Colonic mucosa (tissue), 4 donors: ENCODE results near the gene PDSS1. TPM values are rescaled to one million over a fixed set of nuclear protein-coding genes. Genes with fewer than 3 reads are reported as not detected.
"Not testable (repeated sequence)": the region's sequence is repeated elsewhere in the genome, so short reads cannot be mapped to it uniquely, and the experiment has no call there.

Experiments used
- DNase-seq: peaks from one replicate; pipeline ENCODE4 v3.0.0-alpha.2; 2020
- H3K27ac ChIP-seq: fragments of 200-600 bp; one replicate; pipeline ENCODE4 v1.8.0; 2021
- H3K27me3 ChIP-seq: fragments of 200-600 bp; one replicate; pipeline ENCODE4 v1.8.0; 2021
- H3K36me3 ChIP-seq: fragments of 200-600 bp; one replicate; pipeline ENCODE4 v1.8.0; 2021
- H3K4me1 ChIP-seq: fragments of 200-600 bp; one replicate; pipeline ENCODE4 v1.8.0; 2021; ENCODE audit warnings: mild to moderate bottlenecking
- H3K4me3 ChIP-seq: fragments of 200-600 bp; one replicate; pipeline ENCODE4 v1.8.0; 2021
- H3K9ac ChIP-seq, 2 donors: one replicate each; pipeline ENCODE4 v1.7.0; 2013; ENCODE audit warnings: control low read depth in 2 of 2, low read depth in 2 of 2, low read length in 2 of 2
- H3K9me3 ChIP-seq: fragments of 200-600 bp; one replicate; pipeline ENCODE4 v1.8.0; 2021
- intact Hi-C: fragments of 100-400 bp; cut with DNase I; formaldehyde crosslinking; loops from one replicate; pipeline ENCODE4 v1.14.1; 2022
- total RNA-seq, 2 donors: library from RNA; stranded (reverse); fragmentation: NEBNext Ultra II Directional in 1 of 2; extraction: Animal tissue kit (Norgen Biotek cat#: 25700) in 1 of 2; gene quantifications; one replicate each; pipeline ENCODE4 v1.2.1, GENCODE V29; 2021
- TF ChIP-seq, protein P1 (sequence below): fragments of 200-600 bp; IDR thresholded peaks from one replicate; pipeline ENCODE4 v1.8.0; 2022; ENCODE audit warnings: antibody characterized with exemption, mild to moderate bottlenecking
- donor health status: healthy.
- donor health status: DM: no; HTN: no; CAD: no.
- donor health status: DM: no; HTN: no; CAD: no.

PDSS1 gene, protein sequence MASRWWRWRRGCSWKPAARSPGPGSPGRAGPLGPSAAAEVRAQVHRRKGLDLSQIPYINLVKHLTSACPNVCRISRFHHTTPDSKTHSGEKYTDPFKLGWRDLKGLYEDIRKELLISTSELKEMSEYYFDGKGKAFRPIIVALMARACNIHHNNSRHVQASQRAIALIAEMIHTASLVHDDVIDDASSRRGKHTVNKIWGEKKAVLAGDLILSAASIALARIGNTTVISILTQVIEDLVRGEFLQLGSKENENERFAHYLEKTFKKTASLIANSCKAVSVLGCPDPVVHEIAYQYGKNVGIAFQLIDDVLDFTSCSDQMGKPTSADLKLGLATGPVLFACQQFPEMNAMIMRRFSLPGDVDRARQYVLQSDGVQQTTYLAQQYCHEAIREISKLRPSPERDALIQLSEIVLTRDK
- 10 to 100 TPM; 20.6 to 35.5 TPM for total RNA-seq

DNA sequence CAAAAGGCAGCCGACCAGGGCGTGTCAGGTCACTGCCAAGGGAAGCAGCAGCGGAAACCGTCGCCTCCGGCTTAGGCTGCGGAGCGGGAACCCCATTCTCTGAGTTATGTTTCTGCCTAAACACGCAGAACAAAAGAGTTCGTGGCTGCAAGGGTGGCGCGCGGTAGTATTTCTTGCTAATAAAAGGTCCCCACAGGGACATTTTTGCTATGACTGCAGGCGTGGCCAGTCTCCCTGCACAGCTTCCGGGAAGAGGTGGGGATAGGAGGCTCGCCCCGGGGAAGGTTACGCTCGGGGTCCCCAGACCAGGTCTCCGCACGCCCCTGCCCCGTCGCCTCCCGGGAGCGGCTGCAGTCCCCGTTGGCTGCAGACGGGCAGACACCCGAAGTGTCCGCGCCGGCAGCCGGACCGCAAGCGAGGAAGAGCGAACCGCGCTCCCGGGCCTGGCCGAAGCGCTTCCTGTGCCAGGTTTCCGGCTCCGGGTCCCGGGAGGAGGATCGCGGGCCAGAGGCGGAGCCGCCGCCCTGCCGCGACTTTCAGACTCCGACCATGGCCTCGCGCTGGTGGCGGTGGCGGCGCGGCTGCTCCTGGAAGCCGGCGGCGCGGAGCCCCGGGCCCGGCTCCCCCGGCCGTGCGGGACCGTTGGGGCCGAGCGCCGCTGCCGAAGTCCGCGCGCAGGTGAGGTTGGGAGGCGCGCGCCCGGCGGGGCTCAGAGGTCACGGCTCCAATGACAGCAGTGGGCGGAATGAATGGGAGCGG is at the start of gene PDSS1:
Gene PDSS1, plus strand, starts transcription at position 539 of the 759 bp plus-strand sequence. Its CDS starts 11 bp downstream, at position 550.
- intact Hi-C loops, result no loop called here
- H3K27me3 ChIP-seq, result no peaks in the 10 kb centered on the region
- TF ChIP-seq, protein P1, sequence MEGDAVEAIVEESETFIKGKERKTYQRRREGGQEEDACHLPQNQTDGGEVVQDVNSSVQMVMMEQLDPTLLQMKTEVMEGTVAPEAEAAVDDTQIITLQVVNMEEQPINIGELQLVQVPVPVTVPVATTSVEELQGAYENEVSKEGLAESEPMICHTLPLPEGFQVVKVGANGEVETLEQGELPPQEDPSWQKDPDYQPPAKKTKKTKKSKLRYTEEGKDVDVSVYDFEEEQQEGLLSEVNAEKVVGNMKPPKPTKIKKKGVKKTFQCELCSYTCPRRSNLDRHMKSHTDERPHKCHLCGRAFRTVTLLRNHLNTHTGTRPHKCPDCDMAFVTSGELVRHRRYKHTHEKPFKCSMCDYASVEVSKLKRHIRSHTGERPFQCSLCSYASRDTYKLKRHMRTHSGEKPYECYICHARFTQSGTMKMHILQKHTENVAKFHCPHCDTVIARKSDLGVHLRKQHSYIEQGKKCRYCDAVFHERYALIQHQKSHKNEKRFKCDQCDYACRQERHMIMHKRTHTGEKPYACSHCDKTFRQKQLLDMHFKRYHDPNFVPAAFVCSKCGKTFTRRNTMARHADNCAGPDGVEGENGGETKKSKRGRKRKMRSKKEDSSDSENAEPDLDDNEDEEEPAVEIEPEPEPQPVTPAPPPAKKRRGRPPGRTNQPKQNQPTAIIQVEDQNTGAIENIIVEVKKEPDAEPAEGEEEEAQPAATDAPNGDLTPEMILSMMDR, result no peak

GRCh38 chr10:26648245-26648636 is 49.3 kb upstream of the PDSS1 start:
- DNase-seq, H3K36me3 ChIP-seq, H3K27ac ChIP-seq, H3K4me3 ChIP-seq, H3K9ac ChIP-seq, H3K27me3 ChIP-seq, H3K4me1 ChIP-seq, intact Hi-C loops, H3K9me3 ChIP-seq: not testable (repeated sequence)

More for the DNA sequence above, at the start of gene PDSS1:
- Histone ChIP-seq H3K4me3 (peak within 1 kb of the TSS; percentile 60), H3K27ac (peak within 1 kb of the TSS; percentile 91), H3K9ac (peak within 1 kb of the TSS; percentile 85 to 98), H3K36me3 (no peaks in the 10 kb centered on the region), H3K9me3 (no peaks in the 10 kb centered on the region), H3K4me1 (peaks cover 14% of the 10 kb centered on the region)
- DNase-seq, result peak; percentile 80

DNA sequence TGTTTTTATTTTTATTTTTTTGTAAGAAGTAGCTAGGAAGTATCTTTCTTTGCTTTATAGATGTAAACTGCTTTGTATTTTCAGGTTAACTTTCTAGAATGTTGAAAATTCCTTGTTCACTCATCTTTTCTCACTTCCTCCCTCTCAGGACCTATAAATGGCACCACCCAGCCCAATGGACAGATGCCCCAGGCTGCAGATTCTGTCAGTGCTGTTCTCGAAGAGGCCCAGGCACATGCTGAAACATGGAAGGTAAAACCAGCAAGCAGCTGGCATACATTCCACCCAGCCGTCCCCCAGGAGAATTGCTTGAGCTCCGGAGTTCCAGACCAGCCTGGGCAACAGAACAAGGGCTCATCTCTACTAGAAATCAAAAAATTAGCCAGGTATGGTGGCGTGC is 47.1 kb upstream of the PDSS1 start:
- no peak overlapping the region for H3K9ac ChIP-seq
- H3K27ac ChIP-seq, result no peak overlapping the region
- H3K9me3 ChIP-seq, result no peaks in the 10 kb centered on the region
- no peaks in the 10 kb centered on the region for H3K27me3 ChIP-seq
- TF ChIP-seq, protein P1, result no peak
- H3K4me3 ChIP-seq, result no peak overlapping the region
- no peak for DNase-seq
- H3K36me3 ChIP-seq, result no peaks in the 10 kb centered on the region
- H3K4me1 ChIP-seq, result no peaks in the 10 kb centered on the region
- intact Hi-C loops, result no loop called here

DNA sequence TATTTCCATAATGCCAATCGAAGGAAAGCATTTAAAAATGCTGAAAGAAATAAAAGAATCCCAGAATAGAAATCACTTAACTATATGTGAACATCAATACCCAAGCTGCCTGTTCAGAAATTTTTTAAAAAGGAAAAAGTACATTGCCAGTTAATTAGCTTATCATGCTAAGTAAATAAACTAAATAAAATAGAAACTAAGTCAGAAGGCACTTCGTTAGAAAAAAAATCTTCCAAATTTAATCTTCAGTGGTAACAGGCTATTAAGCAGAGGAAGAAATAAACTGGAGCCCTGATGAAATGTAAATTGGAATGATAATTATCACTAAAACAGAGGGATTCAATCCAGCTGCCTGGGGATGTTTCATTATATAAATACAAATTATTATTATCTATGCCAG is 46.0 kb upstream of the PDSS1 start:
- H3K9me3 ChIP-seq, H3K4me3 ChIP-seq, intact Hi-C loops: not testable (repeated sequence)

DNA sequence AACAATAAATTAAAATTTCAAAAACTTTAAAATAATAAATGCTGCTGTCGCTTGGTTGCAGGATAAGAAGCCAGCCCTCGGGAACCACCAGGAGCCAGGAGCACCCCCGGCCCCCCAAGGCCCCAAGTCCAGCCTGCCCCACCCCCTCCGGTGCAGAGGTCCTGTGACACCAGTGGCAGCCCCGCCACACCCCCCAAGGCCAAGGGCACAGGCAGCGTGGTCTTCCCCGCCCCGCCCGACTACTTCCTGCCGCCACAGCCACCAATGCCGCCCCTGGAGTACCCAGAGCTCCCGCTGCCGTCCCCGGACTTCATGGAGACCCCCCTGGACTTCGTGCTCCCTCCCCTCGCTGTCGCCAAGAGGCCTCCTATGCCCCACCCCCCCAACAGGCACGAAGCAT is 44.5 kb upstream of the PDSS1 start:
- no peaks in the 10 kb centered on the region for H3K36me3 ChIP-seq
- intact Hi-C loops, result no loop called here

More for the DNA sequence above, 46.0 kb upstream of the PDSS1 start:
- not testable (repeated sequence) for H3K27ac ChIP-seq, DNase-seq, H3K4me1 ChIP-seq, H3K36me3 ChIP-seq, H3K27me3 ChIP-seq, H3K9ac ChIP-seq

DNA sequence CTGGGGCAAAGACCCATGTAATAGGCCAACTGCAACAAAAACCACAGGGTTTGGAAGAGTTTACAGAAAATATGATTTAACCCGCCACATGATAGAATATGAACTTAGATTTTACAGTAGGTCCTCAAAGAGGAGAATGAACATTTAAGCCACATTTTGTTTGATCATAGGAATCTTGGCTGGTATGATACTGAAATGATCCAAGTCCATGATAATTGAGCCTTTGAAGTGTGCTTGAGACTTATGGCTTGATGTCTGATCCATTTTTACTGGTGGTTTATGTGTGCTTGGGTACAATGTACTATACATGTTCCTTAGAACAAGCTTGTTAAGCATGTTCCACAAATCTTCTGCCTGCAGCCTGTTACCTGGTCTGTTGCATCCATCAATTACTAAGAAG is 41.8 kb upstream of the PDSS1 start:
- Histone ChIP-seq H3K36me3 (no peaks in the 10 kb centered on the region), H3K4me1 (no peaks in the 10 kb centered on the region), H3K9ac (no peak overlapping the region), H3K9me3 (no peaks in the 10 kb centered on the region), H3K4me3 (no peak overlapping the region), H3K27ac (no peak overlapping the region), H3K27me3 (no peaks in the 10 kb centered on the region)
- intact Hi-C loops, result no loop called here
- no peak for DNase-seq
- TF ChIP-seq, protein P1, result no peak

More for the DNA sequence above, 44.5 kb upstream of the PDSS1 start:
- Histone ChIP-seq H3K9ac (no peak overlapping the region), H3K4me3 (no peak overlapping the region), H3K4me1 (no peaks in the 10 kb centered on the region), H3K27me3 (no peaks in the 10 kb centered on the region), H3K9me3 (no peaks in the 10 kb centered on the region), H3K27ac (no peak overlapping the region)
- TF ChIP-seq, protein P1, result no peak
- DNase-seq, result no peak
